Stimulated activated CD4-positive, alpha-beta T cell treated with anti-CD3 and anti-CD28 coated beads, Interleukin-4, amount 100 ng/mL, for 24 hours (primary cell): ENCODE results near the gene CLCN2.

ENCODE experiments used
- DNase-seq: peaks from one replicate; pipeline ENCODE4 v3.0.0-alpha.2; 2020

Gene CLCN2

GRCh38 chr3:184359610-184360009 lies 1.8 kb downstream of the CLCN2 start:
- DNase-seq = no peak

DNA sequence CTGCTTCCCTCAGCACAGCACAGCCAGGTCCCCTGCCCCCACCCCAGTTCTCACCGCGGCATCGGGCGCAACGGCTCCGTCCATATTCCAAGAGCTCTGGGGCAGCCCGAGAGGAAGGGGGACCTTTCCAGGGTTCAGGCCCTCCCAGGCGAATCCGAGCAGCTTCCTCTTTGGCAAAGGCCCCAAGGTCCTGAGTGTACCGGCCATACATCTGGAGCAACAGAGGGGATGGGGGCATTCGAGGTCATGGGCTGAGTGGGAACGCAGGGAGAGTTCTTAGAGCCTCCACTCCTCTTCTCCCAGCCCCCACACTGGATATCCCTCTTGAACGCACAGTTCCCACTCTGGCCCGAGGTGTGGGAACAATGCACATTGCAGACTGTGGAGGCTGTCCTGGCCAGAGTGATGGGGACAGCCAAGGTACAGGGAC lies 2.5 kb downstream of the CLCN2 start:
- DNase-seq = no peak

DNA sequence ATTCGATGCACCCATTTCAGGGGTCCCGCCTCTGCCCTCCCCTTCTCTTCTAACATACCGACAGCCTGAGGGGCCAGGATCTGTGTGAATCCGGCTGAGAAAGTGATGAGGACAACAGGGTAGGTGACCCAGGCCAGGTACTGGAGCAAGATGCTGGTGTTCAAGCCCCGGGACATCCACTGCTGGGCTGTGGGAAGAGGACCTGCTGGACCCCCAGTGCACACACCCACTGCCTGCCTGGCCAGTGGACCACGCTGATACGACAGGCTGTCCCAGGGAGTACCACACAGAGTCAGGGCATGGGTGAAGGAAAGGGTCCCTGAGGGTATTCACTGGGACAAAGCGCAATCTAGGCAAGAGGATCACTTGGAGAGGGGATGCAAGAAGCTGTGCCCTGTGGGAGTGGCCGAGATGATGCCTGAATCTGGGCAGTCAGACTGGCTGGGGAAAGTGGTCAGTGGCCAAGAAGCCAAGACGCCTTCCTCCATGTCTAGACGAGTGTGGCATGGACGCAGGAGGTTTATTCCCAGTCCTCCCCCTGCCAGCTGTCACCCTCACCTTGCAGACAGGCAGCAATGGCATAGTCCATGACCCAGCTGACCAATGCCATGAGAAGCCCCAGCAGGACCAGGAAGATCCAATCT lies 3.2 kb downstream of the CLCN2 start:
- no peak for DNase-seq

- DNase-seq = no peak
These were observed 3.9 kb downstream of the CLCN2 start for GRCh38 chr3:184357248-184358123.

DNA sequence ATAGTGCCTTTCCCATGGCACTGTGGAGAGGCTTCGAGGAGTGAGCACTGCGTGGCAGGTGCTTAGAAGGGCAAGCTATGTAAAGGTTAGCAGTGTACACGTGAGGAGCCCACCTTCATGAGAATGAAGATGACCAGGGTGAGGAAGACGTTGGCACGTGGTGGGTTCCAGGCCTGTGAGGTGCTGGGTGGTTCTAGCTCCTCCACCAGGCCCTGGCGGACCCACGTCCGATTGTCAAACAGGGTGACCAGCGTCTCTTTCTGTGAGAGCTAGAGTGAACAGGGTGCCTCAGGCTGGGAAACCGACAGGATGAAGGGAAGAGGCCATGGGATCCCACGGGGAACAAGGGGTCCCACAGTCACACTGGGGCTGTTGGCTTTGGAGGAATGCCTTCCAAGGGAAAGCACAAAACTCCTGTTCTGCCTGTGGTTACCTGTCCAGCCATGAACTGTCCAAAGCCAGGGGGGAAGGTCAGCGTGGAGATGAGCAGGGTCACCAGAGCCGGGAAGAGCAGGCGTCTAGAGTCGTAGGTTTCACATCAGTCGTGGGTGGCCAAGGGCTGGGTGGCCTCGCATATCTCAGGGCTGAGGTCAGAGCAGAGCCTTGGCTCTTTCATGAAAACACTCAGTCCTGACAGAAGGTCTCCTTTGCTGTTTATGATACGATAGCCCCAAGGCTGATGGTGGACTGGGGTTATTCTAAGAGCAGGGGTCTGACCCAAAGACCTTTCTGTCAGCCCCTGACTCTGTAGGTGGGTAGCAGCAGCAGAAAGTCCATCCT lies 6.0 kb downstream of the CLCN2 start:
- DNase-seq = no peak

DNA sequence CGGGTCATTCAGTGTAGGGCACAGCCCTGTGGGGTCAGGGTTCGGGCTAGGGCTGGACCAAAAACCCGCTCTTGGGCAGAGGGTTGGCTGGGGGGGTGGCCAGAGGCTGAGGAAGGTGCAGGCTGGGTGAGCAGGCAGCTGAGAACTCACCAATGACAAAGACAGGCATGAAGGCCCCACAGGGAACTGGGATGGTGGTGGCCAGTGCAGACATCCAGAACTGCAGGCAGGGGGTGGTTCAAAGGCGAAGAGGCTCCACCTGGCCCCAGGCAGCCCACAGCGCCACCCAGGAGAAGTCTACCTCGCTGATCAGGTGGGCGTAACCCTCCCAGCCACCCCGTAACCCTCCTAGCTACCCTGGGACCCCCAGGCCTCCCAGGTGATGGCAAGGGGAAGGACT lies 6.7 kb downstream of the CLCN2 start:
- DNase-seq = no peak

DNA sequence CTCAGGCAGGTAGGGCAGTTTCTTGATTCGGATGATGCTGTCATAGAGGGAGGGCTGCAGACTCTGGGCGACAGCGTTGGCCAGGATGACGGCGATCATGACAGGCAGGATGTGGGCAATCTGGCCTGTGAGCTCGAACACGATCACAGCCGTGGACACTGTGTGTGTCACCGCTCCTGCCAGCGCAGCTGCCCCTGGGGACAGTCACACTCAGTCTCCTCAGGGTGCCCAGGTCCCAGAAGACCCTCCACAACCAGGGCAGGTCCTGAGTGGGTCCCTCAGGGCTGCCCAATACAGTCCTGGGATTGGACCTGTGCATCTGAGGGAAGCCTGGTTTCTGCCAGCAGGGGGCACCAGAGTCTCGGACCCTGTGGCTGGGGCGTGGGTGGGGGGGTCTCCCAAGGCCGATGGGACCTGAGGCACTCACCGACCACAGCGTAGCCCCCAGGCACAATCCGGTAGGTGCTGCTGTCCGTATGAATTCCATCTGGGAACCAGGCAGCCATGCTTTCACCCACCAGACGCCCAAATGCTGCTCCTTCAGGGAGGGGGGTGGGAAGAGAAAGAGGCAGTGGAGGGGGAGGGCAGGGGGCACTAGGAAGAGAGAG lies 7.2 kb downstream of the CLCN2 start:
- DNase-seq = peak; percentile 71

DNA sequence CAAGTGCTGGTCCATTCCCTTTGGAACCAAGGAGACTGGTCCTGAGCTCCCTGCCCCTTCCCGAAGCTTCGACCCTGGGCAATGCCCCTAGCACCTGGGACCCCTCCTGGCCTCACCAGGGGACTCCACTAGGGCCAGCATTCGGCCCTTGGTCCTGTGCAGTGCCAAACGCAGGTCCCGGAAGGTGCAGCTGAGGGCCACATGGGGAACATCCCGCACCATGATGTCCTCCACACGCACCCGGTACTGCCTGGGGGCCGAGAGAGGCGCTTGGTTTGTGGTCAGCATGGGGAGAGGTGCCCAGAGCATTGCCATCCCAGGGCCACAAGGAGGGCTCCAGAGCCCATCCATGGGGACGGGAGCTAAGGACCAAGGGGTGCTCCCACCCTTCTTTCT lies 7.9 kb downstream of the CLCN2 start:
- no peak for DNase-seq

DNA sequence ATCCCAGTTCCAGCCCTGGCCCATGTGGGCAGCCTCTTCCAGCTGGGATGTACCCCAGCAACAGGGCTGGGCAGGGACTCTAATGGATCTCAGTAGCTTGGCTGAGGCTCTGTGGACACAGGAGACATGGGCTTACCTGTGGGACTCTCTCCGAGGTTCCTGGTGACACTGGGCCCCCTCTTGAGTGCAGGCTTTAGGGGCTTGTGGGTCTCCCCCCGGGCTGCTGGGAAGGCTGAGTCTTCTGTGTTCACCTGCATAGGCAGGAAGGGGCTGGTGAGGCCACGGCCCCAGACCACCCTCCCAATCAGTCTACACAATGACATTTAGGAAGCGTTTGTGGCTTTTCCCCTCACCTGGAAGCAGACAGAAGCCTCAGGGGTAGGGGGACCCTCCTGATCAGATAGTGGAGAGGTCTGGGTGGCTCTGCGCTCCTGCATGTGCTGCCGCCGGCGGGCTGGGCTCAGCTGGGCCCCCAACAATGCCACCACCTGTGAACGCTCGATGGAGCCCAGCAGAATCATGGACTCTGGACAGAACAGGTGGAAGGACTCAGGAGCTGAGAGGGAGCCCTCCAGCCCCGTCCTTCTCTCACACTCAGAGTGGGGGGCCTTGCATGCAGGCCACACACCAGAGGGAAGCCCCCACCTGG lies 8.4 kb downstream of the CLCN2 start:
- no peak for DNase-seq

- no peak for DNase-seq
These were observed 9.1 kb downstream of the CLCN2 start for GRCh38 chr3:184352149-184352785.

DNA sequence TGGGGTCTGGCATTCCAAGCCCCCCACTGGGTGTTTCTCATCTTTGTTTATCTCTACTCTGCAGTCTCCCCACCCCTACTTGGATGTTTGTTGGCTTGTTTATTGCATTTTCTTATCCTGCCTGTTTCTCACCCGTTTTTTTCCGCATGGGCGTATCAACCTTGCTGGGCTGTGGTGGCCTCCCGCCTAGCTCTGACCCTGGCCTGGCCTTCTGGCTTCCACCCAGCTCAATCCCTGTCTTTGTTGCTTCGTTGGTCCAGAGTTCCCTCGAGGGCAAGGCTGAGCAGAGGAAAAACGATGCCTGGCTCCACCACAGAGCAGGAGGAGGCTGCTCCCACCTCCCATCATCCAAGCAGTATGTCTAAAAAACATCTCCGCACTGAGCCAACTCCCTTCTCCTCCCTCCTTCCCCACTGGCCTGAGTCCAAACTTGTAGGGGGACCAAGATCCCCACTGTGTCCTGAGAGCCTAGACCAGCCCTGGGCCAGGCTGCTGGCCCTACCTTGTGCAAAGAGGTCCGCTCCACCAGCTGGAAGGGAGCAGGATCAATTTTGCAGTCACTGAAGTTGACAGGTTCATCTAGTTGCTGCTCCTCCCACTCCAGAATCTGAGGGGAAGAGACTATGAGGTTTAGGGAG lies 9.8 kb downstream of the CLCN2 start:
- no peak for DNase-seq

DNA sequence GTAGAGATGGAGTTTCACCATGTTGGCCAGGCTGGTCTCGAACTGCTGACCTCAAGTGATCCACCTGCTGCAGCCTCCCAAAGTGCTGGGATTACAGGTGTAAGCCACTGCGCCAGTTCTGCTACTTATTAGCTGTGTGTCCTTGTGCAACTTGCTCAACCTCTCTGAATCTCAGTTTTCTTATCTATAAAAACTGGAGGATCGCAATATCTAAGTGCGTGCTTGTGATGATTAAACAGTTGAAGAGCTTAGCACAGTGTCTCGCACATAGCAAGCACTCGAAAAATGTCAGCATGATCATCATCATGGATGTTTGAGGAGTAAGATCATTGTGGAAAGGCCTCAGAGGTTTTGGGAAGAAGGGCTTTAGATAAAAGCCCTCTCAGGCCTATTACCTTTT lies 10.8 kb downstream of the CLCN2 start:
- no peak for DNase-seq

- no peak for DNase-seq
These were observed 11.6 kb downstream of the CLCN2 start for GRCh38 chr3:184349563-184350470.

DNA sequence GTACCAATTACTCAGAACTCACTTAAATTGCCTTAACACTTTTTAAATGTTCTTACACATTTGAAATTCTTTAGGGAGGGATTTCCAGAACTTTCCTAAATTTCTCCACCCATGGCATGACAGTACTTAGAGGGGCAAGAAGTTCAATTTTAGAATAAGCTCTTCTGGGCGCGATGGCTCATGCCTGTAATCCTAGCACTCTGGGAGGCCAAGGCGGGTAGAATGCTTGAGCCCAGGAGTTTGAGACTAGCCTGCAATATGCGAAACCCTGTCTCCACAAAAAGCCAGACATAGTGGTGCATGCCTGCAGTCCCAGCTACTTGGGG lies 13.4 kb downstream of the CLCN2 start:
- DNase-seq = no peak

DNA sequence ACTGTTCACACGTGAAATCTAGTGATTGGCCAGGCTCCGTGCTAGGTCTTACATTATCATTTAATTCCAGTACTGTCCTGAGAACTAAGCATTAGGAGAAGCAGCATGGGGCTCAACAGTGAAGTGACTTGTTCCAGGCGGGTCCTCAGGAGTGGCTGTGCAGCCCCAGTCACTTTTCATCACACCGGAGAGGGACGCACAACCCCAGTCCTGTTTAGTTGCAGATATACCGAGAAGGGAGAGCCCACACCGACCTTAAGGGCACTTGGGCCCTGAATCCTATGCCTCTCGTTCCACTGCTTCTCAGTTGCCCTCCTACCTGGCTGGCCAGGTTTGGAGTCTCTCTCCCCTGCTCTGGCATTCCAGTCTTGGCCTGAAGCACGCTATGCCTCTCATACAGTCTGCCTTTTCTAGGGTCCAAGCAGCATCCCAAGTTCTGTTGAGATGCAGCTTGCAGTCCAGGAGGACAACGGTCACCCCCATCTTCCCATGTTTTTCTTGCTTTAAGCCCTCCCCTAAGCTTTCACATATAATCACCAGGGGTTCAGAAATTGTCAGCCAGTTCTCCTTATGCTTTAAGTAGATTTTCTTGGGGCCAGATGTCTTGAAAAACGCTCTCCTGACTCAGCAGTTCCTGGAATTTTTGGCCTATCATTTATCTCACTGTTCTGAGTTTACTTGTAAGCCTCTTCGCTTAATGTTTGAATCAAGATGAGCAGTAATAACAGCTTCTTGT lies 13.9 kb downstream of the CLCN2 start:
- DNase-seq = no peak

- no peak for DNase-seq
These were observed 14.8 kb downstream of the CLCN2 start for GRCh38 chr3:184346480-184347190.

DNA sequence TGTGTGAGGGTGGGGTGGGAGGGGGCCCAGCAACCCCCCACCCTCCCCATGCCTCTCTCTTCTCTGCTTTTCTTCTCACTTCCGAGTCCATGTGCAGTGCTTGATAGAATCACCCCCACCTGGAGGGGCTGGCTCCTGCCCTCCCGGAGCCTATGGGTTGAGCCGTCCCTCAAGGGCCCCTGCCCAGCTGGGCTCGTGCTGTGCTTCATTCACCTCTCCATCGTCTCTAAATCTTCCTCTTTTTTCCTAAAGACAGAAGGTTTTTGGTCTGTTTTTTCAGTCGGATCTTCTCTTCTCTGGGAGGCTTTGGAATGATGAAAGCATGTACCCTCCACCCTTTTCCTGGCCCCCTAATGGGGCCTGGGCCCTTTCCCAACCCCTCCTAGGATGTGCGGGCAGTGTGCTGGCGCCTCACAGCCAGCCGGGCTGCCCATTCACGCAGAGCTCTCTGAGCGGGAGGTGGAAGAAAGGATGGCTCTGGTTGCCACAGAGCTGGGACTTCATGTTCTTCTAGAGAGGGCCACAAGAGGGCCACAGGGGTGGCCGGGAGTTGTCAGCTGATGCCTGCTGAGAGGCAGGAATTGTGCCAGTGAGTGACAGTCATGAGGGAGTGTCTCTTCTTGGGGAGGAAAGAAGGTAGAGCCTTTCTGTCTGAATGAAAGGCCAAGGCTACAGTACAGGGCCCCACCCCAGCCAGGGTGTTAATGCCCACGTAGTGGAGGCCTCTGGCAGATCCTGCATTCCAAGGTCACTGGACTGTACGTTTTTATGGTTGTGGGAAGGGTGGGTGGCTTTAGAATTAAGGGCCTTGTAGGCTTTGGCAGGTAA lies 15.9 kb downstream of the CLCN2 start:
- DNase-seq = no peak

- no peak for DNase-seq
These were observed 16.7 kb downstream of the CLCN2 start for GRCh38 chr3:184344579-184345316.
